Measurements from ENCODE around the gene ANKRD39.
"Not testable (repeated sequence)": the region's sequence is repeated elsewhere in the genome, so short reads cannot be mapped to it uniquely, and the experiment has no call there.

GRCh38 chr2:96863056-96863455 lies 5.2 kb upstream of the ANKRD39 start:
- TF ChIP-seq, protein P1, sequence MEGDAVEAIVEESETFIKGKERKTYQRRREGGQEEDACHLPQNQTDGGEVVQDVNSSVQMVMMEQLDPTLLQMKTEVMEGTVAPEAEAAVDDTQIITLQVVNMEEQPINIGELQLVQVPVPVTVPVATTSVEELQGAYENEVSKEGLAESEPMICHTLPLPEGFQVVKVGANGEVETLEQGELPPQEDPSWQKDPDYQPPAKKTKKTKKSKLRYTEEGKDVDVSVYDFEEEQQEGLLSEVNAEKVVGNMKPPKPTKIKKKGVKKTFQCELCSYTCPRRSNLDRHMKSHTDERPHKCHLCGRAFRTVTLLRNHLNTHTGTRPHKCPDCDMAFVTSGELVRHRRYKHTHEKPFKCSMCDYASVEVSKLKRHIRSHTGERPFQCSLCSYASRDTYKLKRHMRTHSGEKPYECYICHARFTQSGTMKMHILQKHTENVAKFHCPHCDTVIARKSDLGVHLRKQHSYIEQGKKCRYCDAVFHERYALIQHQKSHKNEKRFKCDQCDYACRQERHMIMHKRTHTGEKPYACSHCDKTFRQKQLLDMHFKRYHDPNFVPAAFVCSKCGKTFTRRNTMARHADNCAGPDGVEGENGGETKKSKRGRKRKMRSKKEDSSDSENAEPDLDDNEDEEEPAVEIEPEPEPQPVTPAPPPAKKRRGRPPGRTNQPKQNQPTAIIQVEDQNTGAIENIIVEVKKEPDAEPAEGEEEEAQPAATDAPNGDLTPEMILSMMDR (conservative IDR thresholded peaks at IDR 0.05 in 1 of 2, IDR thresholded peaks at IDR 0.05 in 1 of 2; ENCODE audit: low read depth in 1 of 2, low read length in 2 of 2) = not testable (repeated sequence)
- not testable (repeated sequence) for TF ChIP-seq EZH2 (IDR thresholded peaks at IDR 0.05; ENCODE audit: low read length, missing control alignments)

All from fibroblast of lung (primary cell).